ENCODE measurements around the gene NOL6. TPM values are rescaled to one million over a fixed set of nuclear protein-coding genes. Genes with fewer than 3 reads are reported as not detected.

NOL6 gene
- total RNA-seq, 3 donors from 2014 or later, result 18.8 to 20.2 (median 18.8) TPM

- Histone ChIP-seq H3K9me3 (no peaks in the 10 kb centered on the region), H3K4me1 (ENCODE audit: low read depth) (peaks cover 13% of the 10 kb centered on the region), H3K36me3 (ENCODE audit: low read depth) (no peaks in the 10 kb centered on the region), H3K4me3 (no peak overlapping the region)
- no peak for TF ChIP-seq CTCF (IDR thresholded peaks at IDR 0.05)
- no peak for DNase-seq
- ATAC-seq, result no peak
- intact Hi-C loops (cut with DNase I, micrococcal nuclease), result no loop called here
Observed at GRCh38 chr9:33445389-33446239, 28.1 kb downstream of the NOL6 start.

DNA sequence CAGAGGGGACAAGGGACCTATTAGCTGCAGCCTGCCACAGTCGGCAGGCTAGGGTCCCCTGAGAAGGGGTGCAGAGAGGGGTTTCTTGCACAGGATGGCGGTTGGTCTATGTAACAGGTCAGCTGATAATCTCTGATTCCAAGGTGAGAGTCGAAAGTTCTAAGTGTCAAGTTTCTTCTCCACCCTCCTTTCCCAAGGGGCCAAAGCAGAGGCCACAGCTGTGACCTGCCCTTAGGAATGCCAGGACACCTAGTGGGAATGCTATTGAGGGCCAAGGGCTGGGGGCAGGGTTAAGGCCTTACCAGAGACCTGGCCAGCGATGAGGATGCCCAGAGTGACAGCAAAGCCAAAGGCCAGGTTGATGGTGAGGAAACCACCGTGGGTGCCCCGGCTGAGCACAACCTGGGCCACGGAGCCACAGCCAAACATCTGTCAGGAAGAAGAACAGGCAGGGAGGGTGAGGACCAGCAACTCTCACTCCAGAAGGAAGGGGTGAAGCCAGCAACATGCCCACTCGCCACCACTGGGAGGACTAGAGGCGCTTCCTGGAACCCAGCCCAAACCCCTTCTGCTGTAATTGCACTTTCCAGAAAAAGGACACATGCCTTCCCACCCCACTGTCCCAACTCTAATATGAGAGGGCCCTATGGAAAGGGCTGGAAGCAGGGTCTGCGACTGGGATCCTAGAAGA is 30.1 kb downstream of the NOL6 start:
- TF ChIP-seq CTCF (IDR thresholded peaks at IDR 0.05), result no peak
- Histone ChIP-seq H3K9me3 (no peaks in the 10 kb centered on the region), H3K4me3 (no peak overlapping the region), H3K36me3 (ENCODE audit: low read depth) (no peaks in the 10 kb centered on the region), H3K4me1 (ENCODE audit: low read depth) (peaks cover 13% of the 10 kb centered on the region)
- ATAC-seq, result no peak
- no peak for DNase-seq
- intact Hi-C loops (cut with DNase I, micrococcal nuclease), result no loop called here

DNA sequence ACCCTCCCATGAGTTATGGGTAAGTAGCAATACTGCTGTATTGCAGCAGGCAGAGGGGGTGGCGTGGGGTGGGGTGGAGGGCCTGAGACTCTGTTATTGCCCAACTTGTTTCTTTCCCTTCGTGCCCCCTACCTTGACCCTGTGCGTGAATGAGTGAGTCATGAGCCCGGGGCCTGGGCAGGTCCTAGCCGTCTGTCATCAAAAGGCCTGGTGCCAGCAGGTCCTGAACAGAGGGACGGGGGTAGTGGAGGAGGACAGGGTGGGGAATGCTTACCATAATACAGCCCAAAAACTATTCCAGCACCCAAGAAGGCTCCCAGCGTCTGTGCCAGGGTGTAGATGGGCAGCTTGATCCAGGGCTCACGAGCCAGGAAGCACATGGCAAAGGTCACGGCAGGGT is 30.7 kb downstream of the NOL6 start:
- ATAC-seq, result no peak
- intact Hi-C loops (cut with DNase I, micrococcal nuclease), result no loop called here
- Histone ChIP-seq H3K36me3 (ENCODE audit: low read depth) (no peaks in the 10 kb centered on the region), H3K4me1 (ENCODE audit: low read depth) (peaks cover 11% of the 10 kb centered on the region), H3K9me3 (no peaks in the 10 kb centered on the region), H3K4me3 (no peak overlapping the region)
- DNase-seq, result no peak
- no peak for TF ChIP-seq CTCF (IDR thresholded peaks at IDR 0.05)

- intact Hi-C loops (cut with DNase I, micrococcal nuclease), result no loop called here
- Histone ChIP-seq H3K36me3 (ENCODE audit: low read depth) (no peaks in the 10 kb centered on the region), H3K4me1 (ENCODE audit: low read depth) (peaks cover 8% of the 10 kb centered on the region), H3K9me3 (no peaks in the 10 kb centered on the region), H3K4me3 (no peak overlapping the region)
- no peak for TF ChIP-seq CTCF (IDR thresholded peaks at IDR 0.05)
- ATAC-seq, result no peak
- DNase-seq, result no peak
Observed at GRCh38 chr9:33442125-33442524, 31.6 kb downstream of the NOL6 start.

DNA sequence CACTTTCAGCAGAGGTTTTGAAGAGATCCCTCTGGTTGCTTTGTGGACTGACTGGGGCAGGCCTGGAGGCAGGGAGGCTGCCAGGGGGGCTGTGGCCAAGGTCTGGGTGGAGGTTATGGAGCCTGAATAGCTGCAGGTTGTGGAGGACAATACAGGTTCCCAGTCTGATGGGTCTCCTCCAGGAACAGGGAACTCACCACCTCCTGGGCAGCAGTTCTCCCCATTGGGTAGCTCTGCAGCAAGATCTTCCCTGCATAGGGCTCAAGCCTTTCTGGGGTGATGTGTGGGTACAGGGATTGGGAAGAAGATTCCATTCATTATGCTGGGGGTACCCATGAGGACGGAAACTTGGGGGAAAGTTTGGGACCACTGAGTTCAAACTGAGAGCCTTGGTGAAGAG is 33.1 kb downstream of the NOL6 start:
- ATAC-seq, result no peak
- intact Hi-C loops (cut with DNase I, micrococcal nuclease), result no loop called here
- H3K36me3 ChIP-seq (ENCODE audit: low read depth), result no peaks in the 10 kb centered on the region
- H3K4me3 ChIP-seq, result no peak overlapping the region
- no peaks in the 10 kb centered on the region for H3K9me3 ChIP-seq
- TF ChIP-seq CTCF (IDR thresholded peaks at IDR 0.05), result no peak
- no peaks in the 10 kb centered on the region for H3K4me1 ChIP-seq (ENCODE audit: low read depth)
- DNase-seq, result no peak
